ENCODE results near the gene SCAF4. TPM values are rescaled to one million over a fixed set of nuclear protein-coding genes. Genes with fewer than 3 reads are reported as not detected.
"Not testable (repeated sequence)": the region's sequence is repeated elsewhere in the genome, so short reads cannot be mapped to it uniquely, and the experiment has no call there.

The SCAF4 gene
- total and polyA plus RNA-seq, 10 of the 15 experiments (the other 5 are each of a cell fraction or from before 2014, with no cell fraction given), result 4.3 to 49.3 (median 16.0) TPM

DNA sequence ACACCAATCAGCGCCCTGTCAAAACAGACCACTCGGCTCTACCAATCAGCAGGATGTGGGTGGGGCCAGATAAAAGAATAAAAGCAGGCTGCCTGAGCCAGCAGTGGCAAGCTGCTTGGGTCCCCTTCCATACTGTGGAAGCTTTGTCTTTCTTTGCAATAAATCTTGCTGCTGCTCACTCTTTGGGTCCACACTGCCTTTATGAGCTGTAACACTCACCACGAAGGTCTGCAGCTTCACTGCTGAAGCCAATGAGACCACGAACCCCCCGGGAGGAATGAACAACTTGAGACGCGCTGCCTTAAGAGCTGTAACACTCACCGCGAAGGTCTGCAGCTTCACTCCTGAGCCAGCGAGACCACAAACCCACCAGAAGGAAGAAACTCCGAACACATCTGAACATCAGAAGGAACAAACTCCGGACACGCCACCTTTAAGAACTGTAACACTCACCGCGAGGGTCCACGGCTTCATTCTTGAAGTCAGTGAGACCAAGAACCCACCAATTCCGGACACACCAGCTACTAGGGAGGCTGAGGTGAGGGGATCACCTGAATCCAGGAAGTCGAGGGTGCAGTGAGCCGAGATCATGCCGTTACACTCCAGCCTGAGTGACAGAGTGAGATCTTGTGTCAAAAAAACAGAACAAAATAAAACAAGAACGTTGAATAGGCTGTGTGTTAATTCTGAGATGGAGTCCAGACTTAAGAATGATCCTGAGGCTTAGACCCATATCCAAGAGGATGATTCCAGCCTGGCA, 76.9 kb downstream of the SCAF4 start:
- POLR2A ChIA-PET; H3K79me2 ChIP-seq (ENCODE audit: control insufficient read depth, insufficient read depth, low read length); RAD21 ChIA-PET (ENCODE audit: unreplicated experiment); BruUV-seq (replicated peaks); H3K4me3 ChIP-seq; ATAC-seq; H3K27me3 ChIP-seq (replicated peaks in 1 of 2; ENCODE audit: control insufficient read depth in 2 of 2, insufficient read depth in 2 of 2, low read length in 1 of 2); H3K36me3 ChIP-seq (ENCODE audit: control insufficient read depth in 2 of 2, insufficient read depth in 2 of 2, low read length in 1 of 2); H4K20me1 ChIP-seq (ENCODE audit: control insufficient read depth, insufficient read depth); H3K4me1 ChIP-seq (ENCODE audit: control insufficient read depth, insufficient read depth, low read length); H3K9me3 ChIP-seq (replicated peaks; ENCODE audit: control insufficient read depth, insufficient read depth, low read length); H3K27ac ChIP-seq (ENCODE audit: control insufficient read depth, insufficient read depth); DNase-seq (ENCODE audit: low read depth, low spot score); in situ Hi-C loops (cut with MboI); H3K9ac ChIP-seq (ENCODE audit: control insufficient read depth, insufficient read depth, low read length); intact Hi-C loops (cut with micrococcal nuclease; ENCODE audit: unreplicated experiment): not testable (repeated sequence)
- ChIA-PET SMC1A (ENCODE audit: uncharacterized antibody, unreplicated experiment) (interaction anchor here (0.6 to 1.3 kb wide), 3 partner anchors 16 to 99 kb away, joined by 3 read pairs; no protein-coding TSS in a partner anchor), CTCF (interaction anchor here (0.6 kb wide), 1 partner anchor 10 kb away, joined by 5 read pairs; no protein-coding TSS in a partner anchor)
- WGBS (ENCODE audit: insufficient coverage, insufficient replicate concordance, low lambda C conversion rate, missing lambda C conversion rate), result 40% methylated on average over 19 of the region's 21 CpGs
- peak; percentile 82 for FAIRE-seq
- Histone ChIP-seq H2AFZ (ENCODE audit: control insufficient read depth, low read depth, low read length) (peak overlapping the region; percentile 5), H3K4me2 (ENCODE audit: control insufficient read depth, insufficient read depth) (peak overlapping the region; percentile 63)
- TF ChIP-seq, protein P1, sequence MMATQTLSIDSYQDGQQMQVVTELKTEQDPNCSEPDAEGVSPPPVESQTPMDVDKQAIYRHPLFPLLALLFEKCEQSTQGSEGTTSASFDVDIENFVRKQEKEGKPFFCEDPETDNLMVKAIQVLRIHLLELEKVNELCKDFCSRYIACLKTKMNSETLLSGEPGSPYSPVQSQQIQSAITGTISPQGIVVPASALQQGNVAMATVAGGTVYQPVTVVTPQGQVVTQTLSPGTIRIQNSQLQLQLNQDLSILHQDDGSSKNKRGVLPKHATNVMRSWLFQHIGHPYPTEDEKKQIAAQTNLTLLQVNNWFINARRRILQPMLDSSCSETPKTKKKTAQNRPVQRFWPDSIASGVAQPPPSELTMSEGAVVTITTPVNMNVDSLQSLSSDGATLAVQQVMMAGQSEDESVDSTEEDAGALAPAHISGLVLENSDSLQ (IDR thresholded peaks at IDR 0.05), result peak; percentile 47; the same call in 1 of the 2 replicates

DNA sequence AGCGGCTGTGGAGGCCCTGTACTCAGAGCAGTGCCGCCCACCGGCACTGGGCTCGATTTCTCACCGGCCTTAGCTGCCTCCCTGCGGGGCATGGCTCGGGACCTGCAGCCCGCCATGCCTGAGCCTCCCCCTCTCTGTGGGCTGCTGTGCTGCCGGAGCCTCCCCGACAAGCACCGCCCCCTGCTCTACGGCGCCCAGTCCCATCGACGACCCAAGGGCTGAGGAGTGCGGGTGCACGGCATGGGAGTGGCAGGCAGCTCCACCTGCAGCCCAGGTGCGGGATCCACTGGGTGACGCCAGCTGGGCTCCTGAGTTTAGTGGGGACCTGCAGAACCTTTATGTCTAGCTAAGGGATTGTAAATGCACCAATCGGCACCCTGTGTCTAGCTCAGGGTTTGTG, 77.6 kb downstream of the SCAF4 start:
- H4K20me1 ChIP-seq (ENCODE audit: control insufficient read depth, insufficient read depth), result no peaks in the 10 kb centered on the region
- WGBS (ENCODE audit: insufficient coverage, insufficient replicate concordance, low lambda C conversion rate, missing lambda C conversion rate), result over 99% methylated on average over 20 of the region's 20 CpGs
- no peaks in the 10 kb centered on the region for H3K79me2 ChIP-seq (ENCODE audit: control insufficient read depth, insufficient read depth, low read length)
- peaks cover 9% of the 10 kb centered on the region for H3K4me1 ChIP-seq (ENCODE audit: control insufficient read depth, insufficient read depth, low read length)
- ChIA-PET SMC1A (ENCODE audit: uncharacterized antibody, unreplicated experiment) (interaction anchor here (0.8 to 1.3 kb wide), 2 partner anchors 17 to 31 kb away, joined by 3 read pairs; no protein-coding TSS in a partner anchor), RAD21 (ENCODE audit: unreplicated experiment) (no interaction called here), CTCF (interaction anchor here (0.6 kb wide), 2 partner anchors 9 to 605 kb away, joined by 3 to 5 read pairs; no protein-coding TSS in a partner anchor), POLR2A (no interaction called here)
- no peak for ATAC-seq
- BruUV-seq (replicated peaks), result no TSS peak
- no peak for DNase-seq (ENCODE audit: low read depth, low spot score)
- in situ Hi-C loops (cut with MboI), result no loop called here
- no peak for FAIRE-seq
- no peak overlapping the region for H2AFZ ChIP-seq (ENCODE audit: control insufficient read depth, low read depth, low read length)
- H3K36me3 ChIP-seq (ENCODE audit: control insufficient read depth in 2 of 2, insufficient read depth in 2 of 2, low read length in 1 of 2), result no peaks in the 10 kb centered on the region
- no peaks in the 10 kb centered on the region for H3K27me3 ChIP-seq (replicated peaks in 1 of 2; ENCODE audit: control insufficient read depth in 2 of 2, insufficient read depth in 2 of 2, low read length in 1 of 2)
- no peak overlapping the region for H3K4me2 ChIP-seq (ENCODE audit: control insufficient read depth, insufficient read depth)
- intact Hi-C loops (cut with micrococcal nuclease; ENCODE audit: unreplicated experiment), result no loop called here
- no peak overlapping the region for H3K27ac ChIP-seq (ENCODE audit: control insufficient read depth, insufficient read depth)
- no peak overlapping the region for H3K4me3 ChIP-seq
- H3K9ac ChIP-seq (ENCODE audit: control insufficient read depth, insufficient read depth, low read length), result no peak overlapping the region
- H3K9me3 ChIP-seq (replicated peaks; ENCODE audit: control insufficient read depth, insufficient read depth, low read length), result no peaks in the 10 kb centered on the region; the same call in 1 of the 3 replicates
- TF ChIP-seq POLR2A (IDR thresholded peaks at IDR 0.05; ENCODE audit: low read depth, low read length) (no peak), HDAC2 (IDR thresholded peaks at IDR 0.05) (no peak), ZZZ3 (IDR thresholded peaks at IDR 0.05; ENCODE audit: control insufficient read depth, insufficient read length, low read depth) (no peak), TCF3 (IDR thresholded peaks at IDR 0.05; ENCODE audit: borderline replicate concordance, insufficient read depth, low read depth, low read length) (no peak), NFIC (IDR thresholded peaks at IDR 0.05; ENCODE audit: low read depth, low read length) (no peak), CHD1 (IDR thresholded peaks at IDR 0.05; ENCODE audit: low read depth, low read length) (no peak), POU2F2 (IDR thresholded peaks at IDR 0.05; ENCODE audit: borderline replicate concordance, low read depth, low read length) (no peak), ATF7 (IDR thresholded peaks at IDR 0.05; ENCODE audit: low read depth) (no peak), PAX5 (IDR thresholded peaks at IDR 0.05; ENCODE audit: borderline replicate concordance, low read depth, low read length) (no peak), BCL11A (IDR thresholded peaks at IDR 0.05; ENCODE audit: low read depth, low read length) (no peak), SIN3A (IDR thresholded peaks at IDR 0.05; ENCODE audit: low read depth, low read length) (no peak), SMAD5 (IDR thresholded peaks at IDR 0.05; ENCODE audit: low read depth) (no peak), RUNX3 (IDR thresholded peaks at IDR 0.05; ENCODE audit: low read length) (no peak), DPF2 (IDR thresholded peaks at IDR 0.05) (no peak), HDAC6 (IDR thresholded peaks at IDR 0.05; ENCODE audit: unreplicated experiment) (no peak), ZNF274 (IDR thresholded peaks at IDR 0.05; ENCODE audit: insufficient read depth, insufficient read length) (no peak)
- TF ChIP-seq, protein P2, sequence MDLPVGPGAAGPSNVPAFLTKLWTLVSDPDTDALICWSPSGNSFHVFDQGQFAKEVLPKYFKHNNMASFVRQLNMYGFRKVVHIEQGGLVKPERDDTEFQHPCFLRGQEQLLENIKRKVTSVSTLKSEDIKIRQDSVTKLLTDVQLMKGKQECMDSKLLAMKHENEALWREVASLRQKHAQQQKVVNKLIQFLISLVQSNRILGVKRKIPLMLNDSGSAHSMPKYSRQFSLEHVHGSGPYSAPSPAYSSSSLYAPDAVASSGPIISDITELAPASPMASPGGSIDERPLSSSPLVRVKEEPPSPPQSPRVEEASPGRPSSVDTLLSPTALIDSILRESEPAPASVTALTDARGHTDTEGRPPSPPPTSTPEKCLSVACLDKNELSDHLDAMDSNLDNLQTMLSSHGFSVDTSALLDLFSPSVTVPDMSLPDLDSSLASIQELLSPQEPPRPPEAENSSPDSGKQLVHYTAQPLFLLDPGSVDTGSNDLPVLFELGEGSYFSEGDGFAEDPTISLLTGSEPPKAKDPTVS (IDR thresholded peaks at IDR 0.05; ENCODE audit: low read depth, low read length), result no peak
